A673 (cell line): Measurements from ENCODE around the gene HCRTR2. TPM values are rescaled to one million over a fixed set of nuclear protein-coding genes. Genes with fewer than 3 reads are reported as not detected.

Experiments used
- BruUV-seq: library from RNA; stranded (reverse); fragments of 400-500 nt; replicated peaks from 2 replicates; lab custom pipeline; 2021; lab: Mats Ljungman, UMichigan
- CTCF ChIA-PET: fragments of 300-600 bp; sonication (Branson Sonifier 250); formaldehyde crosslinking; loops from one replicate; lab custom pipeline; 2022; ENCODE audit warnings: antibody characterized with exemption; lab: Charles Lee
- POLR2A ChIA-PET: fragments of 300-600 bp; sonication (Branson Sonifier 250); formaldehyde crosslinking; loops from one replicate; lab custom pipeline; 2022; ENCODE audit warnings: antibody characterized with exemption; ENCODE audit not compliant: low non-redundant PET; lab: Charles Lee
- DNase-seq: peaks from one replicate; pipeline ENCODE4 v3.0.0-alpha.2; 2015; ENCODE audit warnings: low spot score
- H3K27ac ChIP-seq: fragments of 200-600 bp; sonication (generic); 2 replicates; pipeline ENCODE4 v1.5.1; 2016; ENCODE audit warnings: mixed run types, low read depth, mild to moderate bottlenecking, mixed read lengths, antibody characterized with exemption, low read length; ENCODE audit not compliant: poor library complexity, severe bottlenecking
- H3K27me3 ChIP-seq: fragments of 200-600 bp; sonication (generic); replicated peaks from 2 replicates; pipeline ENCODE4 v1.6.1; 2017; ENCODE audit warnings: mixed run types, low read depth, mild to moderate bottlenecking, mixed read lengths, antibody characterized with exemption, low read length; ENCODE audit not compliant: insufficient read depth, poor library complexity
- H3K36me3 ChIP-seq: fragments of 200-600 bp; sonication (generic); 2 replicates; pipeline ENCODE4 v1.6.1; 2016; ENCODE audit warnings: mixed run types, mild to moderate bottlenecking, mixed read lengths, antibody characterized with exemption, low read length; ENCODE audit not compliant: insufficient read depth, poor library complexity, severe bottlenecking
- H3K4me1 ChIP-seq: fragments of 200-600 bp; sonication (generic); 2 replicates; pipeline ENCODE4 v1.6.1; 2017; ENCODE audit warnings: mixed run types, mild to moderate bottlenecking, mixed read lengths, antibody characterized with exemption, low read length; ENCODE audit not compliant: insufficient read depth, poor library complexity, severe bottlenecking
- H3K4me3 ChIP-seq: fragments of 200-600 bp; sonication (generic); 2 replicates; pipeline ENCODE4 v1.5.1; 2016; ENCODE audit warnings: low read depth, mixed run types, mild to moderate bottlenecking, mixed read lengths, low read length; ENCODE audit not compliant: poor library complexity, severe bottlenecking
- H3K9me3 ChIP-seq: fragments of 200-600 bp; sonication (generic); 2 replicates; pipeline ENCODE4 v1.6.1; 2016; ENCODE audit warnings: mixed run types, low read depth, mild to moderate bottlenecking, mixed read lengths, antibody characterized with exemption, low read length; ENCODE audit not compliant: poor library complexity, severe bottlenecking
- CTCF ChIP-seq: fragments of 300-800, 200-600 bp; sonication (generic); conservative IDR thresholded peaks from 2 replicates; pipeline ENCODE4 v1.5.1; 2017; ENCODE audit warnings: low read depth, mild to moderate bottlenecking, antibody characterized with exemption, low read length, moderate library complexity, mixed read lengths
- EZH2 ChIP-seq: fragments of 200-600 bp; sonication (generic); IDR thresholded peaks from 2 replicates; pipeline ENCODE4 v1.6.1; 2017; ENCODE audit warnings: borderline replicate concordance, low read depth, mild to moderate bottlenecking, mixed read lengths, antibody characterized with exemption, low read length; ENCODE audit not compliant: poor library complexity, severe bottlenecking
- intact Hi-C: fragments of 100-400 bp; cut with micrococcal nuclease; formaldehyde crosslinking; loops from one replicate; pipeline ENCODE4 v1.10.0; 2022; ENCODE audit not compliant: unreplicated experiment
- total RNA-seq: library from RNA; stranded (reverse); gene quantifications from 2 replicates; pipeline ENCODE4 v1.2.3, GENCODE V29; 2021

HCRTR2 gene
- total RNA-seq, 1 experiment from 2014 or later: not detected

GRCh38 chr6:55182016-55182650 is 7.8 kb downstream of the HCRTR2 start:
- intact Hi-C loops: no loop called here
- H3K4me3 ChIP-seq: no peak overlapping the region
- H3K27me3 ChIP-seq: no peaks in the 10 kb centered on the region
- H3K4me1 ChIP-seq: no peaks in the 10 kb centered on the region
- CTCF ChIA-PET: no interaction called here
- POLR2A ChIA-PET: no interaction called here
- no peak for DNase-seq
- H3K9me3 ChIP-seq: no peaks in the 10 kb centered on the region
- no TSS peak for BruUV-seq
- TF ChIP-seq CTCF (no peak), EZH2 (no peak)
- no peak overlapping the region for H3K27ac ChIP-seq
- no peaks in the 10 kb centered on the region for H3K36me3 ChIP-seq

- no TSS peak for BruUV-seq
Observed at GRCh38 chr6:55184782-55185530, 10.6 kb downstream of the HCRTR2 start.

DNA sequence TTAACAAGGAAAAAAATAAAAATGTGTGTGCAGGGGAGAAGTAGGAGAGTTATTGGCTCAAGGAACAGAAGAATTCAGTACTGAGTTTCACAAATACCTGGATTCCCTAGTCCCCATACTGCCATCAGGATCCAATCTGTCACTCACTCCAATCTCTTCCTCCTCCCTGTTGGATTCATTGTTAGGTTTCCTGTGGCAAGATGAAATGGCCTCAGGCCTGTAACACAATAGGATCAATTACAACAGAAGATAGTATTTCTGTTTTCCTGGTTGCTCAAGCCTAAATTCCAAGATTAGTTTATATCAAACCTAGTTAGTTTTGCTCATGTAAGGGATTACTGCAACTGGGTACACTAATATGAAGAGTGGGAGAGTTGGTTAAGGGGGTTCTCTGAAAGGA is 24.4 kb downstream of the HCRTR2 start:
- BruUV-seq: no TSS peak
- CTCF ChIA-PET: no interaction called here

More at GRCh38 chr6:55184782-55185530, 10.6 kb downstream of the HCRTR2 start:
- no peak for TF ChIP-seq EZH2
- TF ChIP-seq CTCF: no peak
- no peaks in the 10 kb centered on the region for H3K27me3 ChIP-seq
- no peaks in the 10 kb centered on the region for H3K4me1 ChIP-seq
- H3K27ac ChIP-seq: no peak overlapping the region
- no peaks in the 10 kb centered on the region for H3K9me3 ChIP-seq
- CTCF ChIA-PET: no interaction called here
- DNase-seq: no peak
- H3K4me3 ChIP-seq: no peak overlapping the region
- no peaks in the 10 kb centered on the region for H3K36me3 ChIP-seq
- POLR2A ChIA-PET: no interaction called here
- intact Hi-C loops: no loop called here

More for the DNA sequence above, 24.4 kb downstream of the HCRTR2 start:
- H3K4me1 ChIP-seq: no peaks in the 10 kb centered on the region
- POLR2A ChIA-PET: no interaction called here
- intact Hi-C loops: no loop called here
- DNase-seq: no peak
- TF ChIP-seq CTCF (no peak), EZH2 (no peak)
- no peaks in the 10 kb centered on the region for H3K9me3 ChIP-seq
- H3K27me3 ChIP-seq: no peaks in the 10 kb centered on the region
- no peak overlapping the region for H3K27ac ChIP-seq
- no peak overlapping the region for H3K4me3 ChIP-seq
- no peaks in the 10 kb centered on the region for H3K36me3 ChIP-seq
